Kidney tubule cell (primary cell): ENCODE results near the gene GATA1.
A peak's percentile ranks its signal among the peaks of the same experiment; 100 is the strongest.
"Not testable (repeated sequence)": the region's sequence is repeated elsewhere in the genome, so short reads cannot be mapped to it uniquely, and the experiment has no call there.

Experiments
- DNase-seq: peaks from one replicate; pipeline ENCODE4 v3.0.0-alpha.2; 2018; ENCODE audit warnings: low spot score

The GATA1 gene

DNA sequence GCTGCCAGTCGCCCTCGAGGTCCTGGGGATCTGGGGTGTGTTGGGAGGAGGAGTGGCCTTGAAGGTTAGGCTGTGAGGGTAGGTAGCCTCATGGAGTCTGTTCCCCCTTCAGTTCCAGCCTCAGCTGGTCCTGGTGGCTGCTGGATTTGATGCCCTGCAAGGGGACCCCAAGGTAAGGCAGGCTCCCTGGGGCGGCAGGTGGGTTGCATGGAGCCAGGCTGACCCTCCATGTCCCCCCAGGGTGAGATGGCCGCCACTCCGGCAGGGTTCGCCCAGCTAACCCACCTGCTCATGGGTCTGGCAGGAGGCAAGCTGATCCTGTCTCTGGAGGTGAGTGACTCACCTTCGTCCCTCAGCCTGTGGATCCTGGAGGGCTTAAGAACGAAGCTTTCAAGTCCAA is 28.3 kb downstream of the GATA1 start:
- DNase-seq = no peak

DNA sequence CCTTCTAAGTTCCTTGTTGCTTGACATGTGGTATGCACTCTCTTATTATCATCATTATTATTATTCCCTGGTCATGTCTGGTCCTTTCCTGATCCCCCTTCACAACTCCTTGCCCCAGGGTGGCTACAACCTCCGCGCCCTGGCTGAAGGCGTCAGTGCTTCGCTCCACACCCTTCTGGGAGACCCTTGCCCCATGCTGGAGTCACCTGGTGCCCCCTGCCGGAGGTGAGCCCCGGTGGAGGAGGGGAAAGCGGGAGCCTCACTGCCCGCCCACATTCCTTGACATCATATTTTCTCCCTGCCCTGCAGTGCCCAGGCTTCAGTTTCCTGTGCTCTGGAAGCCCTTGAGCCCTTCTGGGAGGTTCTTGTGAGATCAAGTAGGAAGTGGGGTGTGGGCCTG is 28.9 kb downstream of the GATA1 start:
- no peak for DNase-seq

DNA sequence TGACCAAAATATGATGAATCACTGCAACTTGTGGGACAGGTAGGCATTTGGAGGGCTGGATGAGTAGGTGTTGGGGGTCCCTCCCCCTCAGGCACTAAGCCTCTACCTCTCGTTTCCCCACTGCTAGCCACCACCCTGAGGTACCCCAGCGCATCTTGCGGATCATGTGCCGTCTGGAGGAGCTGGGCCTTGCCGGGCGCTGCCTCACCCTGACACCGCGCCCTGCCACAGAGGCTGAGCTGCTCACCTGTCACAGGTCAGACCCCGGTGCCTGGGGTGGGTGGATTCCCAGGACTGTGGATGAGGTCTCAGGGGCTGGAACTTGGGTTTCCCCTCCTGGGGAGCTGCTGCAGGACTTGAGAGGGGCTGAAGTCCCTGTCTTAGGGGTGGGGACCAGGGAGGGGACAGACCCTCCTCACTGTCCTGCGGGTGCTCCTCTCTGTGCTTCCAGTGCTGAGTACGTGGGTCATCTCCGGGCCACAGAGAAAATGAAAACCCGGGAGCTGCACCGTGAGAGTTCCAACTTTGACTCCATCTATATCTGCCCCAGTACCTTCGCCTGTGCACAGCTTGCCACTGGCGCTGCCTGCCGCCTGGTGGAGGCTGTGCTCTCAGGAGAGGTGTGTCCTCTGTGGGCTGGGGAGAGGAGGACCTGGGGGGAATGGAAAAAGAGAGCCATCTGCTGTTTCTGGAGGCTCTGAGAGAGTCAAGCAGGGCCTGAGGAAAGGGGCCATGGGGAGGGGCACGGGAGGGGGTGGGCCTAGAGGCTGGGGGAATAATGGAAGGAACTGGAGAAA is 29.8 kb downstream of the GATA1 start:
- no peak for DNase-seq

DNA sequence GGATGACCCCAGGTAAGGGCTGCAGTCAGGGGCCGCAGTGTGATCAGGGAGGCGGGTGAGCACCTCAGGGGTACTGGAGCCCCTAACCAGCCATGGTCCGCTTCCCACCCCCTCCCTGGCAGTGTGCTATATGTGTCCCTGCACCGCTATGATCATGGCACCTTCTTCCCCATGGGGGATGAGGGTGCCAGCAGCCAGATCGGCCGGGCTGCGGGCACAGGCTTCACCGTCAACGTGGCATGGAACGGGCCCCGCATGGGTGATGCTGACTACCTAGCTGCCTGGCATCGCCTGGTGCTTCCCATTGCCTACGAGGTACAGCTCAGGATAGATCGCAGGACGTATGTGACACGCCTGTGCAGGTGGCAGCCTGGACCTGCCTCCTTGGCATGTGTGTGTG is 31.7 kb downstream of the GATA1 start:
- no peak for DNase-seq

DNA sequence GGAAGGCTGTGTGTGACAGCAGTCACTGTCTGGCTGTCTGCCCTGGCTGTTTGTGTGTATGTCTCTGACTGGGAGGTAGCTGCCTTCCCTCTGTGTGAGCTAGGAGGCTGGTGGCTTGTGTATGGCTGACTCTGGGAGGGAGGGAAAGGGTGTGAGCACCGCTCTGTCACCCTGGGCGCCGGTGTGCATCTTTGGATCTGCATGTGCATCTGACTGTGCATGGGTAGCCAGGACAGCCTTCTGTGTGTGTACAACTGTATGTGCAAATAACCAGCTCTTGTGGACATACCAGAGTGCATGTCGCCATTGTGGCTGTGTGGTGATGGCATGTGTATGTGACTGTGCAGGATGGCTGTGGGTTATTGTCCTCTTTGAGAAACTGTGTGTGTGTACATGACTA is 32.5 kb downstream of the GATA1 start:
- no peak for DNase-seq

DNA sequence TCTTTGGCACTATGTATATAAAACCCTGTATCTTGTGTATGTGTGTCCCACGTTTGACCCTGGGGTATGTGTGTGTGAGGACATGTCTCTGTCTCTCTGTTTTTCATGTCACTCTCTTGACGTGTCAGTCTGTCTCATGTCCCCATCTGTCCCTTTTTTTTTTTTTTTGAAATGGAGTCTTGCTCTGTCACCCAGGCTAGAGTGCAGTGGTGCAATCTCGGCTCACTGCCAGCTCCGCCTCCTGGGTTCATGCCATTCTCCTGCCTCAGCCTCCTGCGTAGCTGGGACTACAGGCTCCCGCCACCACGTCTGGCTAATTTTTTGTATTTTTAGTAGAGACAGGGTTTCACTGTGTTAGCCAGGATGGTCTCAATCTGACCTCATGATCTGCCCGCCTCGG is 33.0 kb downstream of the GATA1 start:
- not testable (repeated sequence) for DNase-seq

DNA sequence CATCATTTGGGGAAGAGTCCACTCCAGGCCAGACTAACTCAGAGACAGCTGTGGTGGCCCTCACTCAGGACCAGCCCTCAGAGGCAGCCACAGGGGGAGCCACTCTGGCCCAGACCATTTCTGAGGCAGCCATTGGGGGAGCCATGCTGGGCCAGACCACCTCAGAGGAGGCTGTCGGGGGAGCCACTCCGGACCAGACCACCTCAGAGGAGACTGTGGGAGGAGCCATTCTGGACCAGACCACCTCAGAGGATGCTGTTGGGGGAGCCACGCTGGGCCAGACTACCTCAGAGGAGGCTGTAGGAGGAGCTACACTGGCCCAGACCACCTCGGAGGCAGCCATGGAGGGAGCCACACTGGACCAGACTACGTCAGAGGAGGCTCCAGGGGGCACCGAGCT is 36.7 kb downstream of the GATA1 start:
- no peak for DNase-seq

DNA sequence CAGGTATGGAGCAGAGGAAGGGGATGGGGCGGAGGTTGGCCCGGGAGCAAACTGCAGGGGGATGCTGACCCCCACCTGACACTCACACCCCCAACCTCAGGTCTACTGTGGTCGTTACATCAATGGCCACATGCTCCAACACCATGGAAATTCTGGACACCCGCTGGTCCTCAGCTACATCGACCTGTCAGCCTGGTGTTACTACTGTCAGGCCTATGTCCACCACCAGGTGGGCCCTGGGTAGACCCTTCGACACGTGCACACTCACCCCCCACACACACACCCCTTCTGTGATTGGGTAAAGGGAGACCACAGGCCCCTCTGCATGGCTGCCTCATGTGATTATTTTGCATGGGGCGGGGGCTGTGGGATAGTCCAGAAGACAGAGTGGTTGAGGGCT is 37.7 kb downstream of the GATA1 start:
- DNase-seq = no peak

DNA sequence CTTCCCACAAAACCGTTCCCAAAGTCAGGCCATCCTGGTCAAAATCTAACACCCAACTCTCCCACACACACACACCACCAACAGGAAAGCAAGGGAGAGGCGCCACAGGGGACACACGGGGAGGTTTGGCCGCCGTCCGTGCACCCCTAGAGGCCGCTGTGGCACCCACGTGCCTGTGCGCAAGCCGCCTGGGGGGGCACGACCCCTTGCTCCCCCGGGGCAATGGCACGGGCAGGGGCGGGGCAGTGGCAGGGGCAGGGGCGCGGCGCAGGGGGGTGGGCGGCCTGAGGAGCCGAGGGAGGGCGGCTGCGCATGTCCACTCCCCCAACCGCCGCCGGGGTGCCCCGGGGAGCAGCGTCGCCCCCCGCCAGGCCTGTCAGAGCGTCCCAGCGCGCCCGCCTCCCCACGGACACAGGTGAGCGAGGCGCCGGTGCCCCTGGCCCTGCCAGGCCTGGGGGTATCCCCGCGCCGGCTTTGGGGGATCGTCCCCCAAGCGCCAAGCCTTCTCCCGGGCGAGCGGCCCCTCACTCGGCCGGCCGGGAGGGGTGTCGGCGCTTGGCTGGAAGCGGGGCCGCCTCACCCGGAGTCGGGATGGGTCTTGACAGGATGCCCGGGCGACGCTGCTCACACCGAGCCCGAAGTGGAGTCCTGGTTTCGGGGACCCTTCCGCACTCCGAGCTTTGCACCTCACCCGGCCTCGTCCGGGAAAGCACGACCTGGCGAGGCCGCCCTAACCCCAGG is 39.9 kb downstream of the GATA1 start, which contains the start of gene ERAS:
TSS of gene ERAS (plus strand) at position 379 of the 741 bp plus-strand sequence. CDS start 2,611 bp downstream, outside the sequence.
- DNase-seq = no peak

DNA sequence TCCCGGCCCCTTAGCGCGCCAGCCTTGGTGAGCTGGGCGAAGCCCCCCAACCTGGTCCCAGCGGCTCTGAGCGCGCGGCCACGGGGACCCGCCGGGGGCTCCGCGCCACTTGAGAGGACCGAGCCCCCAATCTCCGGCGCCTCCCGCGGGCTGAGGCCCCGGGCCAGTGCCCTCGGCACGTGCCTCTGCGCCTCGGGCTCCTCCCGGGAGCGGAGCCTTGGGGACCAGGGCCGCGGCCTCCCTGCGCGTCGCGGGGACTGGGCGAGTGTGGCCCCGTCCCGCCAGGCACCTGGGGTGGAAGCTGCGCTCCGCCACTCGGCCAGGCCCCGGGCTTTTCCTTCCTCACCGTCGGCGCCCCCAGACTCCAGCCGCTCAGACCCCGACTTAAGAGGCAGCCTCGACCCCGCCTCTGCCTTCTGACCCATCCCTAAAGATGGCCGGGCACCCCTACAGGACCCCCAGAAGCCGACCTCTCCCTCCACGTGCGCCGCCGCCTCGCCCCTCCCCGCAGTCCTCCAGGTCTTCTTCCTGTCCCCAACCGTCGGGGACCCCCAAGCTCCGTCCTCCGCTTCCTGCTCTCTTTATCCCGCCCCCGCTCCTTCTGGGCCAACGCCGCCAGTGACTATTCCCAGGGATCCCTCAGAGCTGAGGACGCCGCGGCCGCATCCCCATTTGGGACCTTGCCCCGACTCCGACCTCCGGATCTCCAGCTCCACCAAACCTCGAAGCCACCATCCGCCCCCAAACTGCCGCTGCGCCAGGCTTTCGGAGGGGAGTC is 40.7 kb downstream of the GATA1 start:
- no peak for DNase-seq

DNA sequence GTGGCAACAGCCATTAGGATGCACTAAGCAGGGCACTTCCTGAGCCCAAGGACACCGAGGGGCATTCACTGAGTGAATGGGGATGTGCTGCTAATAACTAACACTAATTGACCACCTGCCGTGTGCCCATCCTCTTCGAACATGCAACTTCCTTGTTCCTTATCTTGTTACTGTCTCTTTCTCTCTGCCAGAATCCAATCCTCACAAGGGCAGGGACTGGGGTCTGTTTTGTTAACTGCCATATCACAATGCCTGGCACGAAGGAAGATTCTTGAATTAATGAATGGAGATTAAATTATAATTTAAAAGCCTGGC is 41.2 kb downstream of the GATA1 start:
- no peak for DNase-seq

DNA sequence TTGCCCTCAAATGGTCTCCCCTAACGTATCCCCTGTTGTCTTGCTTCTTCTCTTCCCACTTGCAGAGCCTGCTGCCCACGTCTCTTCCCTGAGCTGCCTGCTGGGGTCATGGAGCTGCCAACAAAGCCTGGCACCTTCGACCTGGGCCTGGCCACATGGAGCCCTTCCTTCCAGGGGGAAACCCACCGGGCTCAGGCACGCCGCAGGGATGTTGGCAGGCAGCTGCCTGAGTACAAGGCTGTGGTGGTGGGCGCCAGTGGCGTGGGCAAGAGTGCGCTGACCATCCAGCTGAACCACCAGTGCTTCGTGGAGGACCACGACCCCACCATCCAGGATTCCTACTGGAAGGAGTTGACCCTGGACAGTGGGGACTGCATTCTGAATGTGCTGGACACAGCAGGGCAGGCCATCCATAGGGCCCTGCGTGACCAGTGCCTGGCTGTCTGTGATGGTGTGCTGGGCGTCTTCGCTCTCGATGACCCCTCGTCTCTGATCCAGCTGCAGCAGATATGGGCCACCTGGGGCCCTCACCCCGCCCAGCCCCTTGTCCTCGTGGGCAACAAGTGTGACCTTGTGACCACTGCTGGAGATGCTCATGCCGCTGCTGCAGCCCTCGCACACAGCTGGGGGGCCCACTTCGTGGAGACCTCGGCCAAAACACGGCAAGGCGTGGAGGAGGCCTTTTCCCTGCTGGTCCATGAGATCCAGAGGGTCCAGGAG is 42.8 kb downstream of the GATA1 start:
- DNase-seq = no peak

DNA sequence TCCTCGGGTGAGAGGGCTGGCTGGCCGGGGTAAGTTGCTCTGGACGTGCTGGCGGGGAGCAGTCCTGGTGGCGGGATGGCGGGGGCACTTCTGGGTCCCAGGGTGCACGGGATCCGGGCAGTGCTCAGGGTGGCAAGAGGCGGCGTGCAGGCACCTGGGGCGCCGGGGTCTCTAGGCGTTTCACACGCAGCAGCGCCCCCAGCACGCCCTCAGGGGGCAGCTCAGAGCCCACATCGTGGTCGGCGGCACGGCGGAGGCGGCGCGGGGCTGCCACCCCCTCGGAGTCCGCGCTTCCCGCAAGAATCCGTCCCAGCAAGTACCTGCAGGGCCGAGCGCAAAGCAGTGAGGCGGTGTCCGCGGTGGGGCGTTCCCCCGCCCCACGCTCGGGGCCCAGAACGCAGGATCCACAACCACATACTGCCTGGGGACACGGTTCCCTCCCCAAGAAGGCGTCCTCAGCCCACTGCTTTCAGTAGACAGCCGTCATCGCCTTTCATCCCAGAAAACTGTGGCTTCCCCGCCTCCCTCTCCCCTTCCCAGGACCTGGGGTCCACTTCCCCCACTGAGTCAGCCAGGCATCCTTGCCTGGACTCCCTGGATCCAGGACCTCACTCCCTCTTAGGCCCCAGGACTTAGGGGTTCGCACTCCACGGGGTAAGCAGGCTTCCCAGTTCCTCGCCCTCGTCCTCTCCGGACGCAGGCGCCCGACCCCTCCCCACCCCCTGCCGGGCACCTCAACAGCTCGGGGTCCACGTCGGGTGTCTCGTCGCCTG is 44.9 kb downstream of the GATA1 start:
- no peak for DNase-seq

DNA sequence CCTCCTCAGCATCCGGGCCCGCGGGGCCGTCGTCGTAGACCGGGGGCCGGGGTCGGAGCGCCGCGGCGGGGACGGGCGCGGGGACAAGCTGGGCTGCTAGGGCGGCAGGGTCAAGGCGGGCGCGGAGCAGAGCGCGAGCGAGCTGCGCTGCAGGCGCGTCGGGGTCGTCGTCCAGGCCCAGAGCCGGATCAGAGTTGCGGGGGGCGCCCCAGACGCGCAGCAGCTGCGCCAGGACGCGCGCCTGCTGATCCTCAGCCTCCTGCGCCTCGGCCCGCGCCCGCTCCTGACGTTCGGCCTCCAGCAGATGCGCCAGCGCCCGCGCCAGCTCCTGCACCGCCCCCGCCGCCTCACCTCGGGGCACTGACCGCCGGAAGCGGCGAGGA is 45.5 kb downstream of the GATA1 start:
- DNase-seq = no peak

DNA sequence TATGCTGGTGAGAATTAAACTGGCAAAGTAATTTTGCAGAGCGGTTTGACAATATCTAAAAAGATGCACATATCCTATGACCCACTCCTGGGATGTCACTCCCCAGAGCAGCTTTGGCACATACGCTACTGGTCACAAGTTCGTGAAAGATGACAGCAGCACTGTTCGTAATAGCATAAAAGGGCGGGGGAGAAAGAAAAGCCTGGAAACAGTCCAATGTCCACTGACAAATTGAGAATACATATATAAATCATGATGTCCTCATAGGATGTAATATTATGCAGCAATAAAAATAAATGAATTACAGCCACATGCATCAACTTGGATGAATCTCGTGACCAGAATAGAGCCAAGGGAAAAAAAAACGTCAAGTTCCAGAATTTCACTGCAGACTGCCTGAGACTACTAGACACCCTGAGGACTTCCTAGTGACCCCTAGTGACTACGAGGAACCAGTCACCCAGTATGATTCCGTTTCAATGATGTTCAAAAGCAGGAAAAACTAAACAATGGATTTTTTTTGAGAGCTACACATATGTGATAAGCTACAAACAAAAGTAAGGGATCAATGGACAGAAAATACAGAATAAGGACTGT is 47.2 kb downstream of the GATA1 start:
- no peak for DNase-seq

DNA sequence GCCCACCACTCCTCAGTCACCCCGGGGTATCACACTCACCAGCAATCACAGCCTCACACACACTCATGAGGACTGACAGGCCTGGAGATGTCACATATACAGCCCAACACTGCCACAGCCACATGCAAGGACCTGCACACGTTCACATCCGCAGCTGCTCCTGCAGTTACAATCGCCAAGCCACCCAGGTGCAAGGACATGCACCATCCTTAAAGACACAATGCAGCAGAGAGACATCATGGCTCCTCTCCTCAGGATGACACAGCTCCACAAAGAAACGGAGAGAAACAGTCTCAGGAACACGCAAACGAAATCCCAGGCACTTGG is 48.0 kb downstream of the GATA1 start:
- peak; percentile 18 for DNase-seq

DNA sequence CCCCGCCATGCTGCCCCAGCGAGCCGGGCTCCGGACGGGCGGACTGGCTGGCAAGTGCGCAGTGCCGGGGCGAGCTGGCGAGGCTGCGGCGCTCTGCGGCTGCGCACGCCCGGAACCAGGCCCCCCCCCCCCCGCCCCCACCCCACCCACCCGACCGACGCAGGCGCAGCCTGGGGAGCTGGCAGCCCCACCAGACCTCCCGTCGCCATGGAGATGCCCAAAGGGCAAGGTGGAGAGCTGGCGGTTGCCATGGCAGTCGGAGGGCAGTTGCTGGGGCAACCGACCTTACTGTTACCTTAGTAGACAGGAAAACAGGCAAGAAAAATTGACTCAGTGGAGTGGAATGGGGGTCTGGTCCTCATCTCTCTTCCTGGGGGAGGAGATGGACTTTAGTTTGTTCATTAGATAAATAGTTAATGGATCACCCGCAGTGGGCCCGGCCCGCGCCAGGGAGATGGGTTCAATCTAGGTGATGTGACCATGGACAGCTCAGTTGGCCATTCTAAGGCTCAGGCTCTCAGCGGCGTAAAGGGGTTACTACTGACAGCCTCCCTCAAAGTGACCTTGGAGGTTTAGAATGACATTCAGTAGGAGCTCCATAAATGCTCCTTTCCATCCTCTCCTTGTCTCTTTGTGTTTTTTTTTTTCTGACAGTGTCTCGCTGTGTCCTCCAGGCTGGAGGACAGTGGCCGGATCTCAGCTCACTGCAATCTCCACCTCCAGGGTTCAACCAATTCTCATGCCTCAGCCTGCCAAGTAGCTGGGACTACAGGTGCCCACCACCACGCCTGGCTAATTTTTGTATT is 49.3 kb downstream of the GATA1 start, which contains the start of gene PCSK1N:
TSS of gene PCSK1N (minus strand) at position 87 of the 806 bp plus-strand sequence. CDS start at position 9, 78 bp downstream.
- DNase-seq = peak; percentile 80

DNA sequence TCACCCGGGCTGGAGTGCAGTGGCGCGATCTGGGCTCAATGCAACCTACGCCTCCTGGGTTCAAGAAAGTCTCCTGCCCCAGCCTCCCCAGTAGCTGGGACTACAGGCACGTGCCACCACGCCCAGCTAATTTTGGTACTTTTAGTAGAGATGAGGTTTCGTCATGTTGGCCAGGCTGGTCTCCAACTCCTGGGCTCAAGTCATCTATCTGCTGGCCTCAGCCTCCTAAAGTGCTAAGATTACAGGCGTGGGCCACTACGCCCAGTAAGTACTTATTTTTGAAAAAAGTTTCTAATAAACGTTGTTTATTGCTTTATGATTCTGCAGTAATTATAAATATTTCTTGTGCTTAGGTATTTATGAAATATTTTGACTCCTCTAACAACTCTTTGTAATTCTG is 53.3 kb downstream of the GATA1 start:
- DNase-seq = no peak
